NCI-H2196 treated with DMSO at 0.1 percent for 48 hours (cell line): Measurements from ENCODE around the gene HIGD1C.
"Not testable (repeated sequence)": the region's sequence is repeated elsewhere in the genome, so short reads cannot be mapped to it uniquely, and the experiment has no call there.

ENCODE experiments used
- DNase-seq: peaks from one replicate; lab custom pipeline; 2025; ENCODE audit not compliant: unreplicated experiment; lab: John Stamatoyannopoulos, UW

HIGD1C gene

GRCh38 chr12:51013441-51013840 is 61.1 kb downstream of the HIGD1C start:
- no peak for DNase-seq

DNA sequence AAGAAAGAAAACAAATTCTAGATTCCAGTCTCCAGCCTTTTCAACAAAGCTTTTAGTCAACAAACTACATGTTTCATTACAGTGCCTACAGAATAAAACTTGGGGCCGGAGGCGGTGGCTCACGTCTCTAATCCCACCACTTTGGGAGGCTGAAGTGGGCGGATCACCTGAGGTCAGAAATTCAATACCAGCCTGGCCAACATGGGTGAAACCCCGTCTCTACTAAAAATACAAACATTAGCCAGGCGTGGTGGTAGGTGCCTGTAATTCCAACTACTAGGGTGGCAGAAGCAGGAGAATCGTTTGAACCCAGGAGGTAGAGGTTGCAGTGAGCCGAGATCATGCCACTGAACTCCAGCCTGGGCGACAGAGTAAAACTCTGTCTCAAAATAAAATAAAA is 62.1 kb downstream of the HIGD1C start:
- not testable (repeated sequence) for DNase-seq

DNA sequence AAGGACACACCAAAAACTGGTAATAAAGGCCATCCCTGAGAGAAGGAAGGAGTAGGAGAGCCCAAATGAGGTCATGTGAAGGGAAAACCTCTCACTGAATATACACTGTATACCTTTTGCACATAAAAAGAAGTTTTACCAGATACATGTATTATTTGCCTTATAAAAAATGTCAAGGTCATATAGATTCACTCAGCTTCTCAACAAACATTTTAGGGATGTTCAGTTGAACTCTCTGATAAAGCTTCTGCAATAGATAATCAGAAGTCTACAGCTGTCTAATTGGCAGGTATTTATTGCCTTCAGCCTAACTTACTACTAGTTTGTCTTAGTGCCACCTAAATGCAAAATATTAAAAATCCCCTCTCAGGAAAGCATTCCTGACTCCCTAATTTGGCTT is 65.1 kb downstream of the HIGD1C start:
- no peak for DNase-seq

DNA sequence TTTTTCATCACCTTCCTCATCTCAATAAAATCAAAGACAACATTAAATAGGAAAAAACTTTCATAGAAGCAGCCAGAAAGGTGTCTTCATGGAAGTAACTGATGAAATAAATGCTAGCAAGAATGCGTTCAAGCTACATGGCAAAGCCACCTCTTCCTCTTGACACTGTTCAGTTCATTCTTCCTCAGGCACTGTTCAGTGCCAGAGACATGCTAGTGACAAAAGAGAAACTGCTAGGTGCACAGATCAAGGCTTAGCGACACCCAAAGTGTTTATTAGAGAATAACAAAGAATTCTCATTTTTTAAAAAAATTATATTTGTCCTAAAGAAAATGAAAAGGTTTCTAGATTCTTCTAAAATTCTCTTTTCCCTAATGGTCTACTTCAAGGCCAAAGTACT is 66.6 kb downstream of the HIGD1C start:
- DNase-seq, result no peak

- no peak for DNase-seq
Observed at GRCh38 chr12:51019927-51020326, 67.6 kb downstream of the HIGD1C start.
